ENCODE results near the gene VMP1.
A peak's percentile ranks its signal among the peaks of the same experiment; 100 is the strongest.

VMP1 gene

GRCh38 chr17:59786213-59786535, 78.7 kb downstream of the VMP1 start:
- TF ChIP-seq ZNF335 (tag by site-specific recombination; conservative IDR thresholded peaks at IDR 0.05), result peak; percentile 59
- TF ChIP-seq SP2 (tag by site-specific recombination; IDR thresholded peaks at IDR 0.05), result no peak
- TF ChIP-seq ZNF76 (tag by site-specific recombination; IDR thresholded peaks at IDR 0.05; ENCODE audit: borderline replicate concordance, low read depth), result no peak
- TF ChIP-seq ZSCAN4 (tag by site-specific recombination; IDR thresholded peaks at IDR 0.05), result peak; percentile 42; the same call in 1 of the 2 replicates
- no peak for TF ChIP-seq IKZF3 (tag by site-specific recombination; IDR thresholded peaks at IDR 0.05)
- no peak for TF ChIP-seq ZNF239 (tag by site-specific recombination; IDR thresholded peaks at IDR 0.05)
- no peak for TF ChIP-seq ZNF423 (tag by site-specific recombination; IDR thresholded peaks at IDR 0.05)
- no peak for TF ChIP-seq ZNF654 (tag by site-specific recombination; IDR thresholded peaks at IDR 0.05; ENCODE audit: low read depth)
- CTCF ChIA-PET, result interaction anchor here (0.6 to 2.3 kb wide), 6 partner anchors 26 to 106 kb away, joined by 3 to 14 read pairs (median 4); no protein-coding TSS in a partner anchor
- POLR2A ChIA-PET, result interaction anchor here (1.1 to 7.3 kb wide), 4 partner anchors 32 to 54 kb away, joined by 5 to 63 read pairs (median 14); no protein-coding TSS in a partner anchor
- peak overlapping the region; percentile 85 for H3K27ac ChIP-seq (ENCODE audit: extremely low read depth, low read depth, low read length)
- H3K9me3 ChIP-seq (ENCODE audit: control insufficient read depth, insufficient read depth, low read depth, low read length), result no peaks in the 10 kb centered on the region
- peak overlapping the region; percentile 13; the same call in 1 of the 2 replicates for H3K4me3 ChIP-seq (ENCODE audit: low read depth, low read length)
- peaks cover 40% of the 10 kb centered on the region for H3K4me1 ChIP-seq (ENCODE audit: control insufficient read depth, insufficient read depth, low read length)
- H3K36me3 ChIP-seq (ENCODE audit: control insufficient read depth in 2 of 2, insufficient read depth in 1 of 2, low read length in 2 of 2), result no peaks in the 10 kb centered on the region; a peak in 2 of 3 replicates

- ChIA-PET CTCF (interaction anchor here (0.6 to 2.3 kb wide), 6 partner anchors 22 to 52 kb away, joined by 3 to 14 read pairs (median 5); no protein-coding TSS in a partner anchor), POLR2A (interaction anchor here (0.6 to 7.3 kb wide), 6 partner anchors 32 to 474 kb away, joined by 3 to 63 read pairs (median 6); no protein-coding TSS in a partner anchor)
- Histone ChIP-seq H3K4me1 (ENCODE audit: control insufficient read depth, insufficient read depth, low read length) (peaks cover 40% of the 10 kb centered on the region), H3K4me3 (ENCODE audit: low read depth, low read length) (peak overlapping the region; percentile 14; the same call in 1 of the 2 replicates), H3K27ac (ENCODE audit: extremely low read depth, low read depth, low read length) (peak overlapping the region; percentile 85), H3K9me3 (ENCODE audit: control insufficient read depth, insufficient read depth, low read depth, low read length) (no peaks in the 10 kb centered on the region), H3K36me3 (ENCODE audit: control insufficient read depth in 2 of 2, insufficient read depth in 1 of 2, low read length in 2 of 2) (no peaks in the 10 kb centered on the region; a peak in 2 of 3 replicates)
- TF ChIP-seq ZXDB (tag by site-specific recombination; IDR thresholded peaks at IDR 0.05) (peak; percentile 83), TRIM28 (IDR thresholded peaks at IDR 0.05; ENCODE audit: borderline replicate concordance, low read length) (peak; percentile 98), HOXC10 (CRISPR knock-in tag; IDR thresholded peaks at IDR 0.05) (no peak), OSR2 (tag by site-specific recombination; IDR thresholded peaks at IDR 0.05) (peak; percentile 99), KLF7 (tag by site-specific recombination; IDR thresholded peaks at IDR 0.05; ENCODE audit: borderline replicate concordance) (peak; percentile 71; the same call in 1 of the 2 replicates), ZFP3 (tag by site-specific recombination; IDR thresholded peaks at IDR 0.05; ENCODE audit: low read depth) (no peak), ZNF423 (tag by site-specific recombination; IDR thresholded peaks at IDR 0.05) (no peak), ZNF398 (tag by site-specific recombination; IDR thresholded peaks at IDR 0.05) (peak; percentile 53; the same call in 1 of the 2 replicates), KLF1 (tag by site-specific recombination; IDR thresholded peaks at IDR 0.05) (peak; percentile 92), HOXD13 (CRISPR knock-in tag; IDR thresholded peaks at IDR 0.05; ENCODE audit: borderline replicate concordance) (peak; percentile 71; the same call in 1 of the 2 replicates), ZNF16 (tag by site-specific recombination; IDR thresholded peaks at IDR 0.05; ENCODE audit: low read depth) (no peak), ZNF677 (tag by site-specific recombination; IDR thresholded peaks at IDR 0.05) (no peak), ZNF664 (tag by site-specific recombination; IDR thresholded peaks at IDR 0.05) (0 out of 2 replicates have a peak, but pooled peaks have one; percentile 16), ZNF10 (tag by site-specific recombination; IDR thresholded peaks at IDR 0.05) (peak; percentile 91), ZNF211 (tag by site-specific recombination; IDR thresholded peaks at IDR 0.05; ENCODE audit: low read depth) (no peak), ZNF324 (tag by site-specific recombination; IDR thresholded peaks at IDR 0.05) (peak; percentile 87), ATF2 (tag by site-specific recombination; IDR thresholded peaks at IDR 0.05; ENCODE audit: low read depth) (peak; percentile 44; the same call in 1 of the 2 replicates), AEBP2 (tag by site-specific recombination; IDR thresholded peaks at IDR 0.05; ENCODE audit: borderline replicate concordance) (no peak), ZNF791 (tag by site-specific recombination; IDR thresholded peaks at IDR 0.05) (no peak), ZNF214 (tag by site-specific recombination; IDR thresholded peaks at IDR 0.05; ENCODE audit: borderline replicate concordance) (no peak), KLF16 (tag by site-specific recombination; IDR thresholded peaks at IDR 0.05) (no peak)
Measured at GRCh38 chr17:59786536-59787319, 79.3 kb downstream of the VMP1 start.
